ENCODE measurements around the gene ZNF682. TPM values are rescaled to one million over a fixed set of nuclear protein-coding genes. Genes with fewer than 3 reads are reported as not detected.
A peak's percentile ranks its signal among the peaks of the same experiment; 100 is the strongest.
"Not testable (repeated sequence)": the region's sequence is repeated elsewhere in the genome, so short reads cannot be mapped to it uniquely, and the experiment has no call there.

The ZNF682 gene
- total RNA-seq, 1 experiment from 2014 or later, result not detected

GRCh38 chr19:19966862-19967261, 72.4 kb downstream of the ZNF682 start:
- H3K27me3 Mint-ChIP-seq (ENCODE audit: insufficient read depth, unreplicated experiment), result no peaks in the 10 kb centered on the region
- no TSS peak for BruUV-seq (replicated peaks)
- no peaks in the 10 kb centered on the region for H3K36me3 Mint-ChIP-seq (ENCODE audit: insufficient read depth, unreplicated experiment)
- no peak overlapping the region for H3K27ac Mint-ChIP-seq (ENCODE audit: low read depth, unreplicated experiment)
- peaks cover 43% of the 10 kb centered on the region for H3K9me3 Mint-ChIP-seq (ENCODE audit: unreplicated experiment)
- CTCF ChIA-PET, result no interaction called here
- TF ChIP-seq CTCF (IDR thresholded peaks at IDR 0.05; ENCODE audit: unreplicated experiment), result no peak
- H3K4me1 Mint-ChIP-seq (ENCODE audit: insufficient read depth, unreplicated experiment), result no peaks in the 10 kb centered on the region
- no peak for DNase-seq (ENCODE audit: unreplicated experiment)
- POLR2A ChIA-PET, result no interaction called here
- no peak overlapping the region for H3K4me3 Mint-ChIP-seq (ENCODE audit: unreplicated experiment)
- intact Hi-C loops (cut with micrococcal nuclease), result no loop called here

GRCh38 chr19:19966126-19966525, 73.2 kb downstream of the ZNF682 start:
- peaks cover 39% of the 10 kb centered on the region for H3K9me3 Mint-ChIP-seq (ENCODE audit: unreplicated experiment)
- H3K4me3 Mint-ChIP-seq (ENCODE audit: unreplicated experiment); H3K4me1 Mint-ChIP-seq (ENCODE audit: insufficient read depth, unreplicated experiment); POLR2A ChIA-PET; intact Hi-C loops (cut with micrococcal nuclease); H3K27me3 Mint-ChIP-seq (ENCODE audit: insufficient read depth, unreplicated experiment); H3K36me3 Mint-ChIP-seq (ENCODE audit: insufficient read depth, unreplicated experiment); H3K27ac Mint-ChIP-seq (ENCODE audit: low read depth, unreplicated experiment); BruUV-seq (replicated peaks); CTCF ChIA-PET; DNase-seq (ENCODE audit: unreplicated experiment): not testable (repeated sequence)

GRCh38 chr19:19964416-19964815, 74.9 kb downstream of the ZNF682 start:
- POLR2A ChIA-PET, result no interaction called here
- no peak for TF ChIP-seq CTCF (IDR thresholded peaks at IDR 0.05; ENCODE audit: unreplicated experiment)
- intact Hi-C loops (cut with micrococcal nuclease), result no loop called here
- BruUV-seq (replicated peaks), result no TSS peak
- no peak overlapping the region for H3K27ac Mint-ChIP-seq (ENCODE audit: low read depth, unreplicated experiment)
- CTCF ChIA-PET, result no interaction called here
- H3K9me3 Mint-ChIP-seq (ENCODE audit: unreplicated experiment), result peaks cover 37% of the 10 kb centered on the region
- no peaks in the 10 kb centered on the region for H3K4me1 Mint-ChIP-seq (ENCODE audit: insufficient read depth, unreplicated experiment)
- no peak for DNase-seq (ENCODE audit: unreplicated experiment)
- H3K4me3 Mint-ChIP-seq (ENCODE audit: unreplicated experiment), result no peak overlapping the region
- H3K36me3 Mint-ChIP-seq (ENCODE audit: insufficient read depth, unreplicated experiment), result no peaks in the 10 kb centered on the region
- H3K27me3 Mint-ChIP-seq (ENCODE audit: insufficient read depth, unreplicated experiment), result no peaks in the 10 kb centered on the region

- H3K27ac Mint-ChIP-seq (ENCODE audit: low read depth, unreplicated experiment); POLR2A ChIA-PET; H3K4me1 Mint-ChIP-seq (ENCODE audit: insufficient read depth, unreplicated experiment); H3K9me3 Mint-ChIP-seq (ENCODE audit: unreplicated experiment); H3K27me3 Mint-ChIP-seq (ENCODE audit: insufficient read depth, unreplicated experiment); H3K36me3 Mint-ChIP-seq (ENCODE audit: insufficient read depth, unreplicated experiment); BruUV-seq (replicated peaks); H3K4me3 Mint-ChIP-seq (ENCODE audit: unreplicated experiment): not testable (repeated sequence)
- intact Hi-C loops (cut with micrococcal nuclease), result loop anchor here (5.0 kb wide), 1 partner anchor 427 kb away; no protein-coding TSS in a partner anchor
- TF ChIP-seq CTCF (IDR thresholded peaks at IDR 0.05; ENCODE audit: unreplicated experiment), result peak; percentile 18
- DNase-seq (ENCODE audit: unreplicated experiment), result peak; percentile 0
- CTCF ChIA-PET, result interaction anchor here (0.6 kb wide), 1 partner anchor 165 kb away, joined by 3 read pairs; no protein-coding TSS in a partner anchor
Measured at GRCh38 chr19:19959151-19959799, 80.0 kb downstream of the ZNF682 start.

GRCh38 chr19:19957766-19958165, 81.5 kb downstream of the ZNF682 start:
- H3K27me3 Mint-ChIP-seq (ENCODE audit: insufficient read depth, unreplicated experiment); POLR2A ChIA-PET; H3K36me3 Mint-ChIP-seq (ENCODE audit: insufficient read depth, unreplicated experiment); H3K27ac Mint-ChIP-seq (ENCODE audit: low read depth, unreplicated experiment); H3K9me3 Mint-ChIP-seq (ENCODE audit: unreplicated experiment); DNase-seq (ENCODE audit: unreplicated experiment); BruUV-seq (replicated peaks); H3K4me1 Mint-ChIP-seq (ENCODE audit: insufficient read depth, unreplicated experiment); H3K4me3 Mint-ChIP-seq (ENCODE audit: unreplicated experiment): not testable (repeated sequence)
- intact Hi-C loops (cut with micrococcal nuclease), result loop anchor here (5.0 kb wide), 1 partner anchor 425 kb away; no protein-coding TSS in a partner anchor
- CTCF ChIA-PET, result interaction anchor here (0.8 kb wide), 1 partner anchor 57 kb away, joined by 3 read pairs; no protein-coding TSS in a partner anchor

All from MCF 10A (cell line).